ENCODE measurements around the gene POC1B. TPM values are rescaled to one million over a fixed set of nuclear protein-coding genes. Genes with fewer than 3 reads are reported as not detected.

The POC1B gene
- total RNA-seq, 1 donor from 2014 or later, result 40.3 TPM

DNA sequence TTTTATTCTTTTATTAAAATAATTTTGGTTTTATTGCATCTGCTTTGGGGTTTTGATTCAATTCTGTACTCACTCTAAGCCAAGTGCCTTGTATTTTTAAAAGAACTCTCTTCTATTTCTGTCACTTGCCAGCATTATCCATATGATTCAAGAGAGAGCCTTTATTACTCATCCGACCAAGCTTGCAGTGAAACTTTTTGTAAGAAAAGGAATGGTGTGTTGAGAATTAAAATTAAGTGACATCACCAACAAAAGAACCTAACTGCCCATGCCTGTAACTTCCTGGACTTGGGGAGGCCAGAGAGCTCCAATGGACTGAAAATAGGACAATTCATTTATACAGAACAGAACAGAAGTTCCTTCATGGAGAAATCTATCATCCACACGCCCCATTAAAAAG lies 53.3 kb downstream of the POC1B start:
- TF ChIP-seq EZH2 (IDR thresholded peaks at IDR 0.05) (no peak), EZH2phosphoT487 (IDR thresholded peaks at IDR 0.05) (no peak)
- TF ChIP-seq, protein P1, sequence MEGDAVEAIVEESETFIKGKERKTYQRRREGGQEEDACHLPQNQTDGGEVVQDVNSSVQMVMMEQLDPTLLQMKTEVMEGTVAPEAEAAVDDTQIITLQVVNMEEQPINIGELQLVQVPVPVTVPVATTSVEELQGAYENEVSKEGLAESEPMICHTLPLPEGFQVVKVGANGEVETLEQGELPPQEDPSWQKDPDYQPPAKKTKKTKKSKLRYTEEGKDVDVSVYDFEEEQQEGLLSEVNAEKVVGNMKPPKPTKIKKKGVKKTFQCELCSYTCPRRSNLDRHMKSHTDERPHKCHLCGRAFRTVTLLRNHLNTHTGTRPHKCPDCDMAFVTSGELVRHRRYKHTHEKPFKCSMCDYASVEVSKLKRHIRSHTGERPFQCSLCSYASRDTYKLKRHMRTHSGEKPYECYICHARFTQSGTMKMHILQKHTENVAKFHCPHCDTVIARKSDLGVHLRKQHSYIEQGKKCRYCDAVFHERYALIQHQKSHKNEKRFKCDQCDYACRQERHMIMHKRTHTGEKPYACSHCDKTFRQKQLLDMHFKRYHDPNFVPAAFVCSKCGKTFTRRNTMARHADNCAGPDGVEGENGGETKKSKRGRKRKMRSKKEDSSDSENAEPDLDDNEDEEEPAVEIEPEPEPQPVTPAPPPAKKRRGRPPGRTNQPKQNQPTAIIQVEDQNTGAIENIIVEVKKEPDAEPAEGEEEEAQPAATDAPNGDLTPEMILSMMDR (IDR thresholded peaks at IDR 0.05), result no peak
- Histone ChIP-seq H4K20me1 (ENCODE audit: low read depth) (no peaks in the 10 kb centered on the region), H3K4me3 (no peak overlapping the region), H3K79me2 (ENCODE audit: low read depth) (no peaks in the 10 kb centered on the region), H2AFZ (replicated peaks) (no peak overlapping the region), H3K4me2 (no peak overlapping the region), H3K36me3 (no peaks in the 10 kb centered on the region), H3F3A (ENCODE audit: low read depth) (no peaks in the 10 kb centered on the region), H3K27me3 (no peaks in the 10 kb centered on the region), H3K9me3 (ENCODE audit: low read depth) (no peaks in the 10 kb centered on the region), H3K4me1 (no peaks in the 10 kb centered on the region), H3K27ac (no peak overlapping the region), H3K9ac (no peak overlapping the region)
- no peak for DNase-seq (ENCODE audit: low spot score)
- no peak overlapping the region for H3K27ac Mint-ChIP-seq
- H3K9me3 Mint-ChIP-seq, result no peaks in the 10 kb centered on the region
- peaks cover 4% of the 10 kb centered on the region for H3K36me3 Mint-ChIP-seq
- no peaks in the 10 kb centered on the region for H3K4me1 Mint-ChIP-seq
- H3K27me3 Mint-ChIP-seq (ENCODE audit: insufficient read depth, low read depth), result peaks cover 2% of the 10 kb centered on the region
- no peak overlapping the region for H3K4me3 Mint-ChIP-seq

DNA sequence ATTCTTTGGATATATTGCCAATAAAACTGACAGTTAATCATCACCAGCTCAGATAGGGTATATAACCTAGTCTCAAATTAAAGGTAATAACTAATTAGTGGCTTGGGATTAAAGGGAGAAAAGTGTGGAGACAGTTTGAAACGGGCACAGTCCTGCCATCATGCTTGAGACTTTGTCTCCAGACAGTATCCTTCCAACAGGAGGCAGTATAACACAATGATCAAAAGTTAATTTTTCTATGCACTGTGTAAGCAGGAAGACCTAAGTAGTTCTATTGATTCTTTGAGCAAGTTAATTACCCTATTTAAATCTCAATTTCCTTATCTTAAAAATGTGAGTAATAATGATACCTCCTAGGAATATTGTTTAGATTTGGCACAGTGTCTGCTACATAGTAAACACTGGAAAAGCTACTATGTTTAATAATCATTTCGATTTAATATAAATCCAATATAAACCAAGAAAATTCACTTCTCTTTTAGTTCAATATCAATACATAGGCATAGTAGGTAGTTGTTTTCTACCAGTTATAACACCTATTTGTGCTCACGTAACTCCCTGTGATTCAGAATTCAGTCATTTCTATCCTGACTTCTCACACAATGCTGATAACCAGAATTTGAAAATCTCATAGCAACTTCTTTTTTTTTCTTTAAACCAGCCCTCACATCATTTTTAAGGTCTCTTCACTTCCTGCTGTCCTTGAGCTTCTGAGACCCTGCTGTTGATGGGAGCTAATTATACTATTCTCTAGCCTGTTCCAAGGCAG lies 54.9 kb downstream of the POC1B start:
- no peaks in the 10 kb centered on the region for H3K9me3 Mint-ChIP-seq
- Histone ChIP-seq H3K4me3 (no peak overlapping the region), H3K79me2 (ENCODE audit: low read depth) (no peaks in the 10 kb centered on the region), H4K20me1 (ENCODE audit: low read depth) (no peaks in the 10 kb centered on the region), H3K9me3 (ENCODE audit: low read depth) (no peaks in the 10 kb centered on the region), H2AFZ (replicated peaks) (no peak overlapping the region), H3K9ac (no peak overlapping the region), H3K4me2 (no peak overlapping the region), H3K27me3 (no peaks in the 10 kb centered on the region), H3F3A (ENCODE audit: low read depth) (no peaks in the 10 kb centered on the region), H3K36me3 (no peaks in the 10 kb centered on the region), H3K4me1 (no peaks in the 10 kb centered on the region), H3K27ac (no peak overlapping the region)
- H3K36me3 Mint-ChIP-seq, result peaks cover 8% of the 10 kb centered on the region
- no peak for TF ChIP-seq EZH2 (IDR thresholded peaks at IDR 0.05)
- TF ChIP-seq, protein P1 (IDR thresholded peaks at IDR 0.05), result peak; percentile 76
- no peaks in the 10 kb centered on the region for H3K27me3 Mint-ChIP-seq (ENCODE audit: insufficient read depth, low read depth)
- no peak overlapping the region for H3K4me3 Mint-ChIP-seq
- H3K27ac Mint-ChIP-seq, result no peak overlapping the region
- no peaks in the 10 kb centered on the region for H3K4me1 Mint-ChIP-seq
- DNase-seq (ENCODE audit: low spot score), result peak; percentile 61

DNA sequence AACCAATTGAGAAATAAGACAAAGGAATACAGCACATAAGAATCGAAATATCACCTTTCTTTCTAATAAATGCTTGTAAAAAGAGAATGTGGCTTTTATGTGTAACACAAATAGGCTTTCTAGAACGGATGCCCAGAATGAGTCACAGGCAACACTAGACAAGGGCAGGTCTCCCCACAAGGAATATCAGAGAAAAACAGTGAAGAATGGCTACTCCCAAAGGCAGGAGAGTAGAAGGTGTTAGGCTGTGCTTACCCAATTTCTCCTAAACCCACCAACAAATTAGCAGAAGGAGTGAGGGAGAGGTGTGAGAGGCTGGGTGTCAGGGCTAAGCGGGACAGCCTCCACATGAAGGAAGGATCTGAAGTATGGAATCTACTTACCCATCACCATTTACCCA lies 56.5 kb downstream of the POC1B start:
- no peaks in the 10 kb centered on the region for H3K27me3 ChIP-seq
- H3K4me1 ChIP-seq, result no peaks in the 10 kb centered on the region
- Mint-ChIP-seq H3K4me1 (no peaks in the 10 kb centered on the region), H3K27ac (no peak overlapping the region), H3K4me3 (no peak overlapping the region), H3K36me3 (peaks cover 8% of the 10 kb centered on the region), H3K9me3 (no peaks in the 10 kb centered on the region), H3K27me3 (ENCODE audit: insufficient read depth, low read depth) (no peaks in the 10 kb centered on the region)
- H3K36me3 ChIP-seq, result no peaks in the 10 kb centered on the region
- TF ChIP-seq, protein P1 (IDR thresholded peaks at IDR 0.05), result no peak
- TF ChIP-seq EZH2phosphoT487 (IDR thresholded peaks at IDR 0.05), result no peak
- no peaks in the 10 kb centered on the region for H3F3A ChIP-seq (ENCODE audit: low read depth)
- DNase-seq (ENCODE audit: low spot score), result no peak
- no peak overlapping the region for H3K4me3 ChIP-seq
- no peak overlapping the region for H3K4me2 ChIP-seq
- no peak overlapping the region for H2AFZ ChIP-seq (replicated peaks)
- H3K9me3 ChIP-seq (ENCODE audit: low read depth), result no peaks in the 10 kb centered on the region
- no peaks in the 10 kb centered on the region for H3K79me2 ChIP-seq (ENCODE audit: low read depth)
- H3K9ac ChIP-seq, result no peak overlapping the region
- H3K27ac ChIP-seq, result no peak overlapping the region
- no peaks in the 10 kb centered on the region for H4K20me1 ChIP-seq (ENCODE audit: low read depth)
